HCT116 (cell line): ENCODE results near the gene GRAMD1C. TPM values are rescaled to one million over a fixed set of nuclear protein-coding genes. Genes with fewer than 3 reads are reported as not detected.
A peak's percentile ranks its signal among the peaks of the same experiment; 100 is the strongest.

Experiments used
- ATAC-seq: fragments of 200-7000 bp; cut with Tn5 transposase; 2 replicates; pipeline ENCODE4 v1.9.1; 2020; ENCODE audit warnings: mild to moderate bottlenecking, moderate library complexity
- BruUV-seq: library from RNA; stranded (reverse); fragments of 400-500 nt; replicated peaks from 2 replicates; lab custom pipeline; 2021; lab: Mats Ljungman, UMichigan
- CTCF ChIA-PET: fragments of 300-600 bp; sonication (Branson Sonifier 250); formaldehyde crosslinking; loops from one replicate; lab custom pipeline; 2021; ENCODE audit warnings: antibody characterized with exemption; lab: Charles Lee
- POLR2A ChIA-PET: fragments of 300-600, 350-600 bp; sonication (Branson Sonifier 250); formaldehyde crosslinking; loops from one replicate; lab custom pipeline; 2021; ENCODE audit warnings: antibody characterized with exemption; lab: Charles Lee
- RAD21 ChIA-PET, 2 experiments: fragments of 300-600 bp; sonication (Branson Sonifier 250); formaldehyde crosslinking; loops; one replicate each; lab custom pipeline; 2023; ENCODE audit warnings: low total read pairs in 2 of 2; ENCODE audit not compliant: uncharacterized antibody in 2 of 2, unreplicated experiment in 2 of 2, low non-redundant PET in 1 of 2; lab: Charles Lee
- DNase-seq: peaks from one replicate; pipeline ENCODE4 v3.0.0-alpha.2; 2010; ENCODE audit warnings: low read depth, low spot score
- H2AFZ ChIP-seq: fragments of 200-600 bp; shearing (Covaris generic), sonication (generic); 2 replicates; pipeline ENCODE4 v1.6.1; 2017; ENCODE audit warnings: low read depth, mixed run types, mixed read lengths, antibody characterized with exemption, low read length; ENCODE audit not compliant: poor library complexity, severe bottlenecking
- H3K27ac ChIP-seq: 2 replicates; pipeline ENCODE4 v1.5.1; 2012; ENCODE audit warnings: low read depth, low read length
- H3K27me3 ChIP-seq: fragments of 200-600 bp; sonication (generic); 2 replicates; pipeline ENCODE4 v1.6.1; 2016; ENCODE audit warnings: mixed run types, low read length, mixed read lengths; ENCODE audit not compliant: insufficient read depth
- H3K36me3 ChIP-seq, 2 experiments: fragments of 200-500 bp in 1 of 2; fragments of 200-600 bp in 1 of 2; sonication (Bioruptor generic) in 1 of 2; sonication (generic) in 1 of 2; 2 replicates each; pipeline versions ENCODE4 v1.5.1 to v1.6.1; 2014 to 2016; ENCODE audit warnings: low read length in 2 of 2, inconsistent platforms in 1 of 2, mixed read lengths in 1 of 2, mixed run types in 1 of 2; ENCODE audit not compliant: insufficient read depth in 2 of 2, control insufficient read depth in 1 of 2
- H3K4me1 ChIP-seq, 2 experiments: fragments of 200-600 bp in 1 of 2; sonication (generic) in 1 of 2; 2 replicates each; pipeline versions ENCODE4 v1.5.1 to v1.6.1; 2012 to 2017; ENCODE audit warnings: low read length in 2 of 2, inconsistent platforms in 1 of 2, mild to moderate bottlenecking in 1 of 2, mixed read lengths in 1 of 2, mixed run types in 1 of 2, moderate library complexity in 1 of 2; ENCODE audit not compliant: insufficient read depth in 2 of 2, control insufficient read depth in 1 of 2
- H3K4me2 ChIP-seq: fragments of 200-600 bp; sonication (generic); 2 replicates; pipeline ENCODE4 v1.6.1; 2017; ENCODE audit warnings: mixed run types, low read length, mixed read lengths
- H3K4me3 ChIP-seq, 2 experiments: fragments of 200-600 bp in 1 of 2; sonication (generic) in 1 of 2; replicated peaks in 1 of 2; 2 replicates each; pipeline ENCODE4 v1.5.1; 2011 to 2016; ENCODE audit warnings: low read length in 2 of 2, control low read depth in 1 of 2, low read depth in 1 of 2, mild to moderate bottlenecking in 1 of 2, mixed read lengths in 1 of 2, mixed run types in 1 of 2
- H3K79me2 ChIP-seq: fragments of 200-600 bp; sonication (generic); 2 replicates; pipeline ENCODE4 v1.6.1; 2017; ENCODE audit warnings: mild to moderate bottlenecking, mixed run types, low read length, moderate library complexity, mixed read lengths; ENCODE audit not compliant: insufficient read depth
- H3K9ac ChIP-seq: fragments of 200-600 bp; sonication (generic); 2 replicates; pipeline ENCODE4 v1.6.1; 2016; ENCODE audit warnings: low read length, mixed read lengths
- H3K9me2 ChIP-seq: fragments of 200-600 bp; sonication (generic), shearing (Covaris generic); 2 replicates; pipeline ENCODE4 v1.6.1; 2017; ENCODE audit warnings: mixed run types, mild to moderate bottlenecking, moderate library complexity; ENCODE audit not compliant: insufficient read depth
- H3K9me3 ChIP-seq, 2 experiments: fragments of 200-500 bp in 1 of 2; fragments of 200-600 bp in 1 of 2; sonication (Bioruptor generic) in 1 of 2; sonication (generic) in 1 of 2; 2 replicates each; pipeline ENCODE4 v1.6.1; 2014 to 2017; ENCODE audit warnings: low read length in 2 of 2, mixed read lengths in 2 of 2, inconsistent platforms in 1 of 2, low read depth in 1 of 2, mild to moderate bottlenecking in 1 of 2, mixed run types in 1 of 2, moderate library complexity in 1 of 2; ENCODE audit not compliant: control insufficient read depth in 1 of 2, insufficient read depth in 1 of 2
- H4K20me1 ChIP-seq: fragments of 200-600 bp; sonication (generic), shearing (Covaris generic); 2 replicates; pipeline ENCODE4 v1.6.1; 2017; ENCODE audit warnings: mixed run types, mild to moderate bottlenecking, moderate library complexity; ENCODE audit not compliant: insufficient read depth
- ATF3 ChIP-seq: IDR thresholded peaks from 2 replicates; pipeline ENCODE4 v1.6.1; 2012
- CBX3 ChIP-seq: IDR thresholded peaks from 2 replicates; pipeline ENCODE4 v1.6.1; 2012; ENCODE audit warnings: low read depth
- CTCF ChIP-seq, 3 experiments: fragments of 200-600 bp in 1 of 3; sonication (generic) in 1 of 3; IDR thresholded peaks in 2 of 3; conservative IDR thresholded peaks in 1 of 3; 2 replicates each; pipeline ENCODE4 v1.5.1; 2012 to 2017; ENCODE audit warnings: low read depth in 2 of 3, low read length in 2 of 3, antibody characterized with exemption in 1 of 3, borderline replicate concordance in 1 of 3, control low read depth in 1 of 3, mild to moderate bottlenecking in 1 of 3, mixed read lengths in 1 of 3, mixed run types in 1 of 3, moderate library complexity in 1 of 3; ENCODE audit not compliant: insufficient read depth in 1 of 3
- ELF1 ChIP-seq: IDR thresholded peaks from 2 replicates; pipeline ENCODE4 v1.6.1; 2012; ENCODE audit warnings: low read depth, borderline replicate concordance
- EZH2phosphoT487 ChIP-seq: fragments of 200-600 bp; IDR thresholded peaks from 2 replicates; pipeline ENCODE4 v1.6.1; 2018; ENCODE audit warnings: antibody characterized with exemption, borderline replicate concordance
- FOSL1 ChIP-seq: IDR thresholded peaks from 2 replicates; pipeline ENCODE4 v1.6.1; 2012; ENCODE audit warnings: low read depth
- POLR2A ChIP-seq: IDR thresholded peaks from 2 replicates; pipeline ENCODE4 v1.7.0; 2011; ENCODE audit warnings: borderline replicate concordance; ENCODE audit not compliant: insufficient read depth, insufficient read length; ENCODE audit errors: extremely low read depth
- RAD21 ChIP-seq: IDR thresholded peaks from 2 replicates; pipeline ENCODE4 v1.6.1; 2012; ENCODE audit warnings: low read depth, mild to moderate bottlenecking
- TCF7L2 ChIP-seq: IDR thresholded peaks from 2 replicates; pipeline ENCODE4 v1.7.0; 2011; ENCODE audit warnings: borderline replicate concordance, inconsistent platforms; ENCODE audit not compliant: insufficient read depth, insufficient read length; ENCODE audit errors: extremely low read depth
- YY1 ChIP-seq: IDR thresholded peaks from 2 replicates; pipeline ENCODE4 v1.6.1; 2011; ENCODE audit warnings: low read length, low read depth, moderate library complexity, mild to moderate bottlenecking; ENCODE audit not compliant: insufficient replicate concordance; ENCODE audit errors: extremely low read depth
- ZFX ChIP-seq: fragments of 450-650 bp; IDR thresholded peaks from 2 replicates; pipeline ENCODE4 v1.6.1; 2017
- ZNF274 ChIP-seq: fragments of 200-500 bp; sonication (Bioruptor generic); IDR thresholded peaks from 2 replicates; pipeline ENCODE4 v1.6.1; 2014; ENCODE audit warnings: mild to moderate bottlenecking, low read depth, low read length, inconsistent platforms
- intact Hi-C: fragments of 100-400 bp; cut with micrococcal nuclease; formaldehyde crosslinking; loops from 2 replicates; pipeline ENCODE4 v1.10.0; 2022
- total RNA-seq: library from RNA; stranded (reverse); gene quantifications from one replicate; pipeline ENCODE4 v1.2.1, GENCODE V29; 2021; ENCODE audit not compliant: unreplicated experiment
- TF ChIP-seq, protein P1 (sequence below): IDR thresholded peaks from 2 replicates; pipeline ENCODE4 v1.6.1; 2011; ENCODE audit warnings: mild to moderate bottlenecking, low read length, moderate library complexity; ENCODE audit not compliant: insufficient replicate concordance; ENCODE audit errors: extremely low read depth

Gene GRAMD1C
- total RNA-seq, 1 experiment from 2014 or later, result 7.9 TPM

GRCh38 chr3:113828600-113828999, 10.0 kb upstream of the GRAMD1C start:
- Histone ChIP-seq H3K27ac (no peak overlapping the region), H3K79me2 (no peaks in the 10 kb centered on the region), H2AFZ (no peak overlapping the region), H3K9me2 (no peaks in the 10 kb centered on the region), H3K4me3 (no peak overlapping the region), H3K4me2 (no peak overlapping the region), H3K9me3 (no peaks in the 10 kb centered on the region), H3K9ac (no peak overlapping the region), H3K4me1 (peaks cover 15 to 25% of the 10 kb centered on the region in 2 experiments), H4K20me1 (no peaks in the 10 kb centered on the region), H3K27me3 (no peaks in the 10 kb centered on the region), H3K36me3 (no peaks in the 10 kb centered on the region)
- no peak for TF ChIP-seq FOSL1
- TF ChIP-seq ZFX, result no peak
- POLR2A ChIA-PET, result no interaction called here
- intact Hi-C loops, result no loop called here
- RAD21 ChIA-PET, result no interaction called here
- ATAC-seq, result no peak
- BruUV-seq, result no TSS peak
- CTCF ChIA-PET, result no interaction called here
- DNase-seq, result no peak

DNA sequence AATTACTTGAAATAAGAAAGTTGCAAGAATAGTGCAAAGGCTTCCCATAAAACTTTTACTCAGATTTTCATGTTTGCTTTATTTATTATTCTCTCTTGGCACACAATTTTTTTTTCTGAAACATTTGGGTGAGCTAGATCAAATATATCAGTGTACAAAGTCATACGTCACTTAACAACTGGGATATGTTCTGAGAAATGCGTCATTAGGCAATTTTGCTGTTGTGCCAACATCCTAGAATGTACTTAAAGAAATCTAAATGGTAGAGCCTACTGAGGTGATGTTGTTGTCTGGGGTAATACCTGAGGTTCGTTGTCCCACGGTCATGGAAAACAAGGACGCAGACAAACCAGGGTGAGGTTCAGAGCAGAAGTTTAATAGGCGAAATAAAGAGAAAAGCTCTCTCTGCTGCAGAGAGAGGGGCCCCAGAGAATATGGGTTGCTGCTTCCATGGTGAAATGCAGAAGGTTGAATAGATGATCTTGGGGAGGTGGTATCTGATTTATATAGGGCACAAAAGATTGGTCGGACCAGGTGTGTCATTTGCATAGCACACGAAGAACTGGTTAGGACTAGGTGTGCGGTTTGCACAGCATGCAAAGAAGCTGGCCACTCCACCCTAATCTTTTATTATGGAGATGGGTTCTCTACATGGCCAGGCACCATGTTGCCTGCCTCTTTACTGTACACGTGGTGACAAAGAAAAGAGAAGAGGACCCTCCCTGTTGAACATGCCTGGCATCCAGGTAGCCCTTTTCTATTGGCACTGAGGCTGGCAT, 8.8 kb upstream of the GRAMD1C start:
- Histone ChIP-seq H2AFZ (peak overlapping the region; percentile 75), H3K4me2 (peak overlapping the region; percentile 65), H3K9me2 (no peaks in the 10 kb centered on the region), H3K9ac (no peak overlapping the region), H3K9me3 (no peaks in the 10 kb centered on the region), H3K4me3 (no peak overlapping the region), H3K79me2 (no peaks in the 10 kb centered on the region), H3K27ac (no peak overlapping the region), H3K4me1 (peaks cover 15 to 25% of the 10 kb centered on the region in 2 experiments), H3K27me3 (no peaks in the 10 kb centered on the region), H4K20me1 (no peaks in the 10 kb centered on the region), H3K36me3 (no peaks in the 10 kb centered on the region)
- ChIA-PET POLR2A (no interaction called here), CTCF (interaction anchor here (1.2 to 2.2 kb wide), 2 partner anchors 9 to 15 kb away, joined by 4 to 7 read pairs; partner anchors contain the start of gene GRAMD1C), RAD21 (no interaction called here)
- no peak for TF ChIP-seq ATF3
- TF ChIP-seq EZH2phosphoT487, result no peak
- no peak for TF ChIP-seq POLR2A
- TF ChIP-seq ZNF274, result no peak
- no peak for TF ChIP-seq CBX3
- TF ChIP-seq ELF1, result no peak
- TF ChIP-seq YY1, result no peak
- no peak for TF ChIP-seq RAD21
- TF ChIP-seq TCF7L2, result no peak
- TF ChIP-seq, protein P1, sequence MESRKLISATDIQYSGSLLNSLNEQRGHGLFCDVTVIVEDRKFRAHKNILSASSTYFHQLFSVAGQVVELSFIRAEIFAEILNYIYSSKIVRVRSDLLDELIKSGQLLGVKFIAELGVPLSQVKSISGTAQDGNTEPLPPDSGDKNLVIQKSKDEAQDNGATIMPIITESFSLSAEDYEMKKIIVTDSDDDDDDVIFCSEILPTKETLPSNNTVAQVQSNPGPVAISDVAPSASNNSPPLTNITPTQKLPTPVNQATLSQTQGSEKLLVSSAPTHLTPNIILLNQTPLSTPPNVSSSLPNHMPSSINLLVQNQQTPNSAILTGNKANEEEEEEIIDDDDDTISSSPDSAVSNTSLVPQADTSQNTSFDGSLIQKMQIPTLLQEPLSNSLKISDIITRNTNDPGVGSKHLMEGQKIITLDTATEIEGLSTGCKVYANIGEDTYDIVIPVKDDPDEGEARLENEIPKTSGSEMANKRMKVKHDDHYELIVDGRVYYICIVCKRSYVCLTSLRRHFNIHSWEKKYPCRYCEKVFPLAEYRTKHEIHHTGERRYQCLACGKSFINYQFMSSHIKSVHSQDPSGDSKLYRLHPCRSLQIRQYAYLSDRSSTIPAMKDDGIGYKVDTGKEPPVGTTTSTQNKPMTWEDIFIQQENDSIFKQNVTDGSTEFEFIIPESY, result no peak
- no peak for TF ChIP-seq CTCF (IDR thresholded peaks at IDR 0.05 in 2 of 3, conservative IDR thresholded peaks at IDR 0.05 in 1 of 3; ENCODE audit: borderline replicate concordance in 1 of 3, insufficient read depth in 1 of 3, low read depth in 2 of 3, low read length in 2 of 3)
- BruUV-seq, result no TSS peak
- intact Hi-C loops, result no loop called here
- DNase-seq, result no peak
- no peak for ATAC-seq
